Kidney tubule cell (primary cell): Measurements from ENCODE around the gene FOXQ1.
"Not testable (repeated sequence)": the region's sequence is repeated elsewhere in the genome, so short reads cannot be mapped to it uniquely, and the experiment has no call there.

Experiments used
- DNase-seq: peaks from one replicate; pipeline ENCODE4 v3.0.0-alpha.2; 2018; ENCODE audit warnings: low spot score

FOXQ1 gene

GRCh38 chr6:1322696-1323219 lies 10.9 kb downstream of the FOXQ1 start:
- peak; percentile 11 for DNase-seq

- DNase-seq: no peak
These were observed 13.0 kb downstream of the FOXQ1 start for GRCh38 chr6:1324936-1325335.

- peak; percentile 91 for DNase-seq
These were observed 13.8 kb downstream of the FOXQ1 start for GRCh38 chr6:1325461-1326309.

GRCh38 chr6:1326535-1327121 lies 14.7 kb downstream of the FOXQ1 start:
- no peak for DNase-seq

DNA sequence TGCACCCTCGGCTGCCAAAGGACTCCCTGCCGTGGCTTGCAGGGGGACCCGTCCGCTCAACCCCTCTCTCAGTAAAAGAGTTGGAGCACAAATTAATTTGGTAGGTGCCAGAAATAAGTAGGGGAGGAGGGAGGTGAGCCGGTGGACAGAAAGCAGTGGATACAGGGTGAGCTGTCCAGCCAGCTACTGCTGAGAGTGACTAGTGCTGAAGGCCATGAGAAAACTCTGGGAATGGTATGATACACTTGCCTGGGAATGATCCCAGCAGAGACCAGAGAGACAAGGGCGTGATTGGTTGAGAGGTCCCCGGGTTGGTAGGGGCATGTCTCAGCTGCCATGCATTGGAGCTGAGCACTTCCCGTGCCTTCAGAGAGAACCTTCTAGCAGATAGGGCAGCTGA lies 15.7 kb downstream of the FOXQ1 start:
- DNase-seq: no peak

GRCh38 chr6:1328129-1328800 lies 16.4 kb downstream of the FOXQ1 start:
- DNase-seq: peak; percentile 13

GRCh38 chr6:1329708-1330107 lies 17.8 kb downstream of the FOXQ1 start:
- DNase-seq: no peak

DNA sequence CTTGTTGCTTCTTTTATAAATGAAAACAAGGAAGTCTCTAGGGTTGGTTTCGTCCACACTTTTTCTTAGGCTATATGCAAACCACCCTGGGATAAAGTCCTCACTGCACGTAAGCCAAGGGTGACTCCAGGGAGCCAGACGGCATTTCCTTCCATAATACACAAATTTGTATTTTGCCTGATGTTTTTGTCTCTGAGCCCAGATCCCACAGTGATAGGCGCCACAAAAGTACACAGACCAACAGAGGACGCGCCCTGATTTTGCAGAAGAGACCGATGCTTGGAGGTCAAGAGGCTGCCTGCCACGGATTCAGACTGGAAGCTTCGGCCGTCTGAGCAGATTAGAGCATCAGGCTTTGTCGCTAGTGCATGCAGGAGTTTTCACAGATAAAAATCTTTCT lies 22.8 kb downstream of the FOXQ1 start:
- no peak for DNase-seq

GRCh38 chr6:1335367-1336037 lies 23.6 kb downstream of the FOXQ1 start:
- peak; percentile 98 for DNase-seq

DNA sequence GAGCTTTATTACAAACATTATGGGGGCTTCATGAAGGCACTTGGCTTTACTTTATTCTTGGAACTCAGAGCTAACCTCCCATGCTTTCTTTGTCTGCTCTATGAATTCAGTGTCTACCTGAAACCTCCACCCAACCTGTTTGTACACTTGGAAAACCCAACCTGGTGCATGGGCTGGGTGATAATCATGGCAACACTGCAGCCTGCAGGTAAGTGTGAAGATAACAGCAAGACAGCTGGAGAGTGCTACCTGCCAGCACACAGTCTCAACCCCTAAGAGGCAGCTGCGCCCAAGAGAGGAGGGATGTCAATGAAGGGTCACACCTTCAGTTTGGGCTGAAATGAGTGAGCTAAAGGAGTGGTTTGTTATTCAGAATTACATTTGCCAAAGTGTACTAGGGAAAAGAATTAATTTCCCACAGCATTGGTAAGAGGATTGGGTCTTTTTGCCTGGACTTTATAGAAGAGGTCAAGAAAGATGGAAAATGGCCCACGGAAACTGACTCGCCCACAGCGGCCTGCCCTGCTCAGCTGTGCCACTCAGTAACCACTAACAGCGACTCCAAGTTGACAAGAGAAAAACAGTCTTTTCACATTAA lies 24.4 kb downstream of the FOXQ1 start:
- DNase-seq: peak; percentile 81

DNA sequence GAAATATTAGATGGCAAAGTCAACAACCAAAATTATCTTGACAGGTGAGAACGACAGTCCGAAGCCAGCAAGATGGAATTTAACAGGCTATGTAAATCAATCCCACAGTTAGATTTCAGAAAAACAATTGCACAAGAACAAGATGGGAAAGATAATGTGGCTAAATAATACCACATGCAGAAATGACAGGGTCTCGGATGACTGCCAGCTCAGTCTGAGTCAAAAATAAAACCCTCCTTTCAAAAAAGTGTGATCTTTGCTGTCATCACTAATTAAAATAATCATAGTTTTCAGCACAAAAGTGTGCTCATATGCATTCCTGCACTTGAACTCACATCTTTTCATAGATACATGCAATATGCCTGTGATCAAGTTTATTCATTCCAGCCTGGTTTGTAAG lies 25.9 kb downstream of the FOXQ1 start:
- DNase-seq: no peak

- DNase-seq: no peak
These were observed 34.2 kb downstream of the FOXQ1 start for GRCh38 chr6:1346101-1346500.

DNA sequence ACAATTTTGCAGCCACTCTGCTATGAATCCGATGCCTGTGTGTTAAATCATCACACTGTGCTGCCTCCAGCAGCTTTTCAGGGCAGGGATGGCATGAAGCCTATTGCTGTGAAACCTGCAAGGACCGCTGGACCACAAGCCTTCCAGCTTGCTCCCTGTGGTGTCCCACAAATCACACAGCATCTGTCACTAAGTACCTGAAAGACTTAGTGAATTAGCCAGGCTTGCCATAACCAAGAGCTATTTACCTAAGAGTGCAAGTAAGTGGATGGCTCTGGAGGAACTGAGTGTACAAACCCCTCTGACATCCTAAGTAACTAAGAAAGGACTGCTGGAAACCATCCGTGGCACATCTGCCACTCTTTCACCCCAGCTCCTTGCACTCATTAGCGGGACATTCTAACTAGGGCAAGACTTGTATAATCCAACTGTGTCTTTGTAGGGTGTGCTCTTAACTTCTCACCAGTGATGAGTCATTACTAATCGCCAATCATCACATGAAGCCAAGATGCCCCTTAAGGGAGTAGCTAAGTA lies 34.7 kb downstream of the FOXQ1 start:
- DNase-seq: no peak

GRCh38 chr6:1347161-1347560 lies 35.3 kb downstream of the FOXQ1 start:
- DNase-seq: no peak

- DNase-seq: no peak
These were observed 36.8 kb downstream of the FOXQ1 start for GRCh38 chr6:1348675-1349074.

GRCh38 chr6:1349655-1350054 lies 37.8 kb downstream of the FOXQ1 start:
- no peak for DNase-seq

DNA sequence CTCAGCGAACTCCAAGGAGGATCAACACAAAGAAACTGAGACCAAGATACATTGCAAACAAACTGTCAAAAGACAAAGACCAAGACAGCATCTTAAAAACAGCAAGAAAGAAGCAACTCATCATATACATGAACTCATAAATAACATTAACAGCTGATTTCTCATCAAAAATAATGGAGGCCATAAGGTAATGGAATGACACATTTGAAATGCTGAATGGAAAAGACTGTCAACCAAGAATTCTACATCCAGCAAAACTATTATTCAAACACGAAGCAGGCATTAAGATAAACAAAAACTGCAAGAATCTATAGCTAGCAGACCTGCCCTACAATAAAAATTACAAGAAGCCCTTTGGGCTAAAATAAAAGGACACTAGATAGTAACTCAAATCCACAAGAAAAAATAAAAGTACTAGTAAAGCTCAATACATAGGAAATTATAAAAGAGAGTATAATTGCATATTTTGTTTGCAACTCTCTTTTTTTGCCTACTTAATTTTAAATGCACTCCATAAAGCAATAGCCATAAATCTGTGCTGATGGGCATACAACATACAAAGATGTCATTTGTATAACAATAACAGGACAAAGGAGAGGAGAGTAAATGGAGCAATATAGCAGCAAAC lies 39.6 kb downstream of the FOXQ1 start:
- no peak for DNase-seq

DNA sequence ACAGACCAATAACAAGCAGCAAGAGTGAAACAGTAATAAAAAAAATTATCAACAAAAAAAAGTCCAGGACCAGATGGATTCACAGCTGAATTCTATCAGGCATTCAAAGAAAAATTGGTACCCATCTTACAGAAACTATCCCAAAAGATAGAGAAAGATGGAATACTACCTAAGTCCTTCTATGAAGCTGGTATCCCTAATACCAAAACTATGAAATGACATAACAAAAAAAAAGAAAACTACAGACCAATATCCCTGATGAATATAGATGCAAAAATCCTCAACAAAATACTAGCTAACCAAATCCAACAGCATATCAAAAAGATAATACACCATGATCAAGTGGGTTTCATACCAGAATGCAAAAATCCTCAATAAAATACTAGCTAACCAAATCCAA lies 43.2 kb downstream of the FOXQ1 start:
- not testable (repeated sequence) for DNase-seq

- DNase-seq: not testable (repeated sequence)
These were observed 49.8 kb downstream of the FOXQ1 start for GRCh38 chr6:1361717-1362116.

DNA sequence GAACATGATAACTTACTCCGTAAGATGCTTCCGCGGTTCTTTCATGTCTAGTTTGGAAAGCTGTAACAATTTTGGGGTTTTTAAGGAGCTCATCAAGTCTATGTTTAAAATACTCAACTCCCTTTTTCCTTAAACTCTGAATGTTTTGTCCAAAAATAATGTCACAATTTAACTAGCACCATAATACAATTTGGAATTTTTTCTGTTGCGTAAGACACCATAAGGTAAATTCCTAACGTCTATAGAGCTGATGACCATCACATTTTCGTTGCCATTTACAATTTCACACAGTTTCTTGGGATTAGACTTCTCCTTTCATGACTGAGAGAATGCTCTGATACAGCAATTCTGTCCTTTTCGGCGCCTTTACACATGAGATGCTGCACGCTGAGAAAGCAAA lies 50.7 kb downstream of the FOXQ1 start:
- no peak for DNase-seq

DNA sequence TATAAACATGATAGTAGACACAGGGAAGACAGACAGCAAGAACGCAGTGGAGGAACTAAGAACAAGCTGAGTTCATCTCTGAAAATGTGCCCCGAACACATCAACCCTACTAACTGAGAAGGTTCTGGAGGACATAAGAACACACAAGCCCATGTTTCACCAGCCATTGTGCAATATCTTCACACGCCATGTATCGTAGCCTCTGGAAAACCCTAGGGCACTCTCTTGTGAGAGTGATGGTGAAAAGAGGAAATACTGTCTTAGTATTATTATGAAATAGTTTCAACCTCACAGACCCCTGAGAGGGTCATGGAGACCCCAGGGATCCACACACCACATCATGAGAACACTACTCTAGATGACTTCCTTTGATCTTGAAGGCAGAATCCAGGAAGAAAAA lies 51.4 kb downstream of the FOXQ1 start:
- no peak for DNase-seq
